Measurements from ENCODE around the gene LDB2.

Gene LDB2

GRCh38 chr4:16750216-16750615 lies 148.2 kb downstream of the LDB2 start:
- DNase-seq = no peak

- no peak for DNase-seq
These were observed 152.6 kb downstream of the LDB2 start for GRCh38 chr4:16745887-16746286.

DNA sequence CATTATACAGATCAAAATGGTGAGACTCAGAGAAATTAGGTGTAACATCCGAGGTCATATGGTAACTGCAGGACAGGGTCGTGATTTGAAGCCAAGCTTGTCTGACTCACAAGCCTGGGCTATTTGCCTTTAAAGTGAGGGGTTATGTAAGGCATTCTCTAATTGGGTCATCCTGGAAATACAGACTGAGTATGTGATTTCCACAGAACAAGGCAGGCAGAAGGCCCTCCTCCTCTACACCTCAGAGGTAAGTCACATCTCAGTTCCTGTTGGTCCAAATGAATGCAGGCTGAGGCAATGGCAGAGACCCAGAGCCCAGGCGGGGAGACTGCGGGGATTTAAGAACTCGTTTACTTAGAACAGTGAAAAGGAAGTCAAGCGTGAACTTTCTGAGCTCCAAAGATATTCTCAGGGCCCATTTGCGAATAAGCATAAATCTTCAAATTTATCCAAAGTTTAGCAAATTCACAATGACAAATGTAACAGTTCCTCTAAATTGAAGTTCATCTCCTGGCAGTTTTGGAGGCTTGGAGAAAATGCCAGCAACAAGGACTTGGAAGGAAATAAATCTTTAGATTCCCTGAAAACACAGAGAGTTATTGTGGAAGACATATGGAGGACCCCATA lies 153.3 kb downstream of the LDB2 start:
- no peak for DNase-seq

- DNase-seq = no peak
These were observed 157.2 kb downstream of the LDB2 start for GRCh38 chr4:16741287-16741686.

- DNase-seq = no peak
These were observed 158.3 kb downstream of the LDB2 start for GRCh38 chr4:16739997-16740624.

GRCh38 chr4:16738558-16738957 lies 159.9 kb downstream of the LDB2 start:
- DNase-seq = no peak

- DNase-seq = no peak
These were observed 164.9 kb downstream of the LDB2 start for GRCh38 chr4:16733509-16733908.

DNA sequence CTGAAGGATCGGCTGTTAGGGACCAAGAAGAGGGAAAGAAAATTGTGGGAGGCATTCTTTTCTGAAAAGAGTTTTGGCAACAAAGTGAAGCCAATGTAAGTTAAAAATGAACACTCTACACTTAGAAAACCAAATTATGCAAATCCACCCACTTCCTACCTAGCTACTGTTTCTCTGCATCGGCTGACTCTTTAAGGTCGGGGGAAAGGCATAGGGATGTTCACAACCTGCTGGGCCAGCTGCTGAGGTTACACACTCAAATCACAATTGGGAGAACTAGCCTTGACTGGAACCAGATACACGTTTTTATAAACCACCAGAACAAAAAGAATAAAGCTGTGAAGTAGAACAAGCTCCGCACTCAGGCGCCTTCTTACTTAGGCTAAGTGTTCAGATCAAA lies 165.7 kb downstream of the LDB2 start:
- DNase-seq = no peak

- DNase-seq = no peak
These were observed 166.6 kb downstream of the LDB2 start for GRCh38 chr4:16731776-16732380.

- DNase-seq = no peak
These were observed 167.8 kb downstream of the LDB2 start for GRCh38 chr4:16730522-16731205.

- DNase-seq = no peak
These were observed 169.1 kb downstream of the LDB2 start for GRCh38 chr4:16729336-16729735.

- DNase-seq = no peak
These were observed 169.6 kb downstream of the LDB2 start for GRCh38 chr4:16728849-16729248.

DNA sequence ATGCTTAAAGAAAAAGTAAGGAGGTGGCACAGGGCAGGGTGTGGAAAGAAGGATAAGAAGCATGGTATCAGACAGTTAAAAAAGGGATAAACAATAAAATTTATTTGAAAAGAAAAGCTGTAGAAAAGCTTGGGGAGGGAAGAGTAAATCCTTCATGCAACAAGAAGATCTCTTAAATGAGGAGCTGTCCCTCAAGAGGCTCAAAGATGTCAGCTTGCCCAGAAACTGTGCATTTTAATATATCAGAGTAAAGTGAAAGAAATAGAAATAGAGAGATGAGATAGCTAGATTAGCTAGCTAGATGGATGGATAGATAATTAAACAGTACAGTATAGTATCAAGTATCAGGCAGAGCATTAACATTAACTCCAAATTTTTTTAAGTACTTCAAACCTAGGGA lies 170.3 kb downstream of the LDB2 start:
- DNase-seq = no peak

DNA sequence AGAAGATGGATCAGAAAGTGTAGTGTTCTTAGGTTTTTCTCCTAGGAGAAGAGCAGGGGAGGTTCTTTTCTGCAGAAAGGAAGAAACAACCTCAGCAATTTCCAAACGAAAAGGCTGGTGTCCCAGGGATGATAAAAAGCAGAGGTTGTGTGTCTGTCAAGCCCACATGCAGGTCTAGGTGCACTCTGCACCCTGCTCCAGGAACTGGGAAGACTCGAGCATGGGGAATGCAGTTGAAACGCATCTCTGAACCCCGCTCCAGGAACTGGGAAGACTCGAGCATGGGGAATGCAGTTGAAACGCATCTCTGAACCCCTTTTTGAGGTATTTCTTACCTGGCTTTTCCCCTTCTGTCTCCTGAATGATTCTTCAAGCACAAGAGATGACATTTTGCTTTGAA lies 171.2 kb downstream of the LDB2 start:
- DNase-seq = no peak

- no peak for DNase-seq
These were observed 171.9 kb downstream of the LDB2 start for GRCh38 chr4:16726368-16727050.

DNA sequence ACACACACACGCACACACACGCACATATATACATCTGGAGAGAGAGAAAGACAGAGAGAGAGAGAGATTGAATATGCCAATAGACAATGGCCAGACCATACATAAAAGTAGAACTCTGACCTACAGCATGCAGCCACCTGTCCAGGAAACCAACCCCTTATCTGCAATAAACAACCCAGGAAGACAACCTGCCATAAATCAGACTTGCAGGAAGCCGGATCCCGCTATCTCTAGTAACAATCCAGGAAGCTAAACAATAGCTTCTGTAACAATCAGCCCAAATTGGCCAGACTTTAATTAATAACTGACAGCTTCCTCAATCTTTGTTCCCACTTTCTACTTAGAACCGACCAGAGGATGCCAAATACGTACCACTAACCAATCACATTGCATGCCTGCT lies 173.2 kb downstream of the LDB2 start:
- DNase-seq = no peak

DNA sequence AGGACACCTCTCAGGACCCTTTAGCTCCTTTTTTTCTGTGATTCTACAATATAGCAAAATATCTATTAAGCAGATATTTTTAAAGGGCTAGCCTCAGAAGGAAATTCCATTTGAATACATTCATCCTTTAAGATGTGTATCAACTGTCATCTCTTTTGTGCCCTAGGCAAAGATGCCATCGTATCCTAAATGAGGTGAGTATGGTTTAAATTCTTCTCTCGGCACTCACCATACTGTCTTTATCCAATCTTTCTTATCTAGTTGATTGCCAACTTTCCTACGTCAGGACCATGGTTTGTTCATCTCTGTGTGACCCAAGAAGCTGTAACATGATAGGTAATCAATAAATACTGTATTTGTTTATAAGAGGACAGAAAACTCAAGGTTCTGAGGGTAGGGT lies 176.0 kb downstream of the LDB2 start:
- no peak for DNase-seq

DNA sequence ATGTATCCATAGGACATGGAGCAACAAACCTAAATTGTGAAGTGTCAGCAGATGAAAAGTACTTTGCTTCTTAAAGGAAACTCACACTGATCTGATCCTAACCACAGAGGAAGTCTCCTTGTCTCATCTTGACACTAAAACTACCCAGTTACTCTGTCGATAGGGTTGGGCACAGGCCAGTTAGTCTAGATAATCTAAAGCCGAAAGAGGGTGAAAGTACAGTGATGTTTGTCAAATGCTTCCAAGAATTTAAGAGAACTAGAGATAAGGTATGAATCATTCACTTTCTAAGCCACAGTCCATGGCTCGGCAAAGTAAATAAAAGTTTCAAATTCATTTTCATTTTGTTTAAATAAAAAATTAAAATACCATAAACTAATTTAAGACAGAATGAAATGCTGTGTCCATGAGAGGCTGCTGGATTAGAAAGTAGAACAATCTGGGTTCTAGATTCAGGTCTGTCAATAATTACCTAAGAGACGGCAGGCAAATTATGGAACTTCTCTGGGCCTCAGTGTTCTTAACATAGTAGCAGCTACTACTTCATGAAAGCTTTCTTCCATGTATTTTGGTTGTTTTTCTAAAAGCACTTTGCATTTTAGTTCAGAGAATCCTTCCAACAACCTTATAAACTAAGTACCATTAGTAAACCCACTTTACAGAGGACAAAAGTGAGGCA lies 176.7 kb downstream of the LDB2 start:
- DNase-seq = no peak

- DNase-seq = no peak
These were observed 177.7 kb downstream of the LDB2 start for GRCh38 chr4:16720761-16721160.

DNA sequence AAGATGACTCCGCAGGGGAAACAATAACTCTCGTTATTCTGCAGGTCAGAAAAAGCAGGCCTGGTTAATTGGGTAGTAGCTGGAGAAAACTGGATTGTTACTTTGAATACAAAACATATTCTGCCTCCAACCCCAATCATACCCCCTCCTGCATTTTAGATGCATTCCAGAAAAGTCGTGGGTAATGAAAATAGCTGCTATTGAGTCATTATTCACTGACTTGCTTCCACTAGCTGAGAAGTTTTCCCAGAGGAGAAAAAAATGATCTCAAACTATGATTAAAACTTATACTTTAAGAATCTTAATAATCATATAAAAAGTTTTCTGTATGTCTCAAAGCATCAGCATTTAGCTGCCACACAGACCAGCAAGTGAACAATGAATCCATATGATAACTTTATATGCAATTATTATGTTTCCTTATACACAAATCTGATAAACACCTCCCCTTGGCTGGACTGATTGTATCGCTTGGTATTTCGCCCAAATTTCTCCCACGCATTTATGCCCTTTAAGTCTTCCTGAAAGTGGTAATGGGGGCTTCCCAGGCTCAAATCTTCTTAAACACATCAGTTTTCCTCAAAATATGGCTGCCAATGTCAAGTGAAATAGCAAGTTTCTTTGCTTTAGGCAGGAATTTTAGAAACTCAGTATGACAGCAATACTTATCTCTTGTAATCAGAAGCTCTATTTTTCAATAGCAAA lies 181.0 kb downstream of the LDB2 start:
- DNase-seq = no peak

DNA sequence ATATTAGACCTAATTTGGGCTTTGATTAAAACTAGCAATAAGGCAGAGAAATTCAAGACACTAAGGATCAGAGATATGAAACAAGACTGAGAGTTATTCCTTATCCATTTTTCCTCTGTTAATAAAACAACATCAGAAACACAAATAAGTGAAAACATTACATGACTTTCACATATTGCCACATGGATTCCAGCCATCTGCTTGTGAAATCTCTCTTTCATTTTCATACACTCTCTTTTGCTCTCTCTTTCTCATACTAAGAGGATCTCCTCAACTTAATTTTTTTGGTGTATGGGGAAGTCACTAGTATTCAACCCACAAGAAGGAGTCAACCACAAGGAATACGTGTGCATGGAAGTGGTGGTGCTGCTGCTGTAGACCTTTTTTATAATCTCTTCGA lies 183.0 kb downstream of the LDB2 start:
- DNase-seq = no peak

GRCh38 chr4:16714191-16714590 lies 184.3 kb downstream of the LDB2 start:
- DNase-seq = no peak

Data from NCI-H2081 treated with DMSO at 0.1 percent for 48 hours (cell line).